Neural crest cell (in vitro differentiated cells): ENCODE results near the gene HEATR5A. TPM values are rescaled to one million over a fixed set of nuclear protein-coding genes. Genes with fewer than 3 reads are reported as not detected.
"Not testable (repeated sequence)": the region's sequence is repeated elsewhere in the genome, so short reads cannot be mapped to it uniquely, and the experiment has no call there.

Experiments
- DNase-seq: peaks from one replicate; pipeline ENCODE4 v3.0.0; 2021; ENCODE audit warnings: low read depth, mixed read lengths, low spot score
- H3K27ac Mint-ChIP-seq: one replicate; pipeline ENCODE4 v1.8.0; 2021; ENCODE audit warnings: mild to moderate bottlenecking, mixed read lengths; ENCODE audit not compliant: unreplicated experiment
- H3K27me3 Mint-ChIP-seq: 2 replicates; pipeline ENCODE4 v1.8.0; 2021; ENCODE audit warnings: low read depth, mild to moderate bottlenecking, mixed read lengths
- H3K36me3 Mint-ChIP-seq: 2 replicates; pipeline ENCODE4 v1.8.0; 2021; ENCODE audit warnings: low read depth, mild to moderate bottlenecking, mixed read lengths
- H3K4me1 Mint-ChIP-seq: 2 replicates; pipeline ENCODE4 v1.8.0; 2021; ENCODE audit warnings: mixed read lengths
- H3K4me3 Mint-ChIP-seq: one replicate; pipeline ENCODE4 v1.8.0; 2021; ENCODE audit warnings: mild to moderate bottlenecking, mixed read lengths
- H3K9me3 Mint-ChIP-seq: 2 replicates; pipeline ENCODE4 v1.8.0; 2021; ENCODE audit warnings: mixed read lengths
- total RNA-seq: library from RNA; stranded (reverse); gene quantifications from 2 replicates; pipeline ENCODE4 v1.2.1, GENCODE V29; 2021
- TF ChIP-seq, protein P1 (sequence below): fragments of 200-600 bp; sonication (generic); conservative IDR thresholded peaks from 2 replicates; pipeline ENCODE4 v1.5.0; 2021; ENCODE audit warnings: antibody characterized with exemption, mild to moderate bottlenecking

Gene HEATR5A
- total RNA-seq, 1 donor from 2014 or later, result 32.6 TPM

DNA sequence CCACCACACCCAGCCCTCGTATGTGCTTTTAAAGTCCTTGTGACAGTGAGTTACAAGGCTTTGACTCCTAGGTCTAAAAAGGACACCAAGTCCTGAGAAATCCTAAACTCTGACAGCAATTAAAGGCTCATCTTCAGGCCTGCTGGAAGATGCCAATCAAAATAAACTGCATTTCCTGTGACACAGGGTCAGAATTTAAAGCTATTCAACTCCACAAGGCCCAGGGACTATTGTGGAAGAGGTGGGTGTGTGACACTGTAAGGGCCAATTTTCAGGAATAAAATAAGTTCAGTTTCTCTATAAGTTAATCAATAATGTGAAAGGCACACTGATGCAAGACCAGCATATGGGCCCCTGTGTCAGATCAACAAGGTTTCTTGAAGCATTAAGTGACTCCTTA lies 143.3 kb downstream of the HEATR5A start:
- no peaks in the 10 kb centered on the region for H3K27me3 Mint-ChIP-seq
- TF ChIP-seq, protein P1, sequence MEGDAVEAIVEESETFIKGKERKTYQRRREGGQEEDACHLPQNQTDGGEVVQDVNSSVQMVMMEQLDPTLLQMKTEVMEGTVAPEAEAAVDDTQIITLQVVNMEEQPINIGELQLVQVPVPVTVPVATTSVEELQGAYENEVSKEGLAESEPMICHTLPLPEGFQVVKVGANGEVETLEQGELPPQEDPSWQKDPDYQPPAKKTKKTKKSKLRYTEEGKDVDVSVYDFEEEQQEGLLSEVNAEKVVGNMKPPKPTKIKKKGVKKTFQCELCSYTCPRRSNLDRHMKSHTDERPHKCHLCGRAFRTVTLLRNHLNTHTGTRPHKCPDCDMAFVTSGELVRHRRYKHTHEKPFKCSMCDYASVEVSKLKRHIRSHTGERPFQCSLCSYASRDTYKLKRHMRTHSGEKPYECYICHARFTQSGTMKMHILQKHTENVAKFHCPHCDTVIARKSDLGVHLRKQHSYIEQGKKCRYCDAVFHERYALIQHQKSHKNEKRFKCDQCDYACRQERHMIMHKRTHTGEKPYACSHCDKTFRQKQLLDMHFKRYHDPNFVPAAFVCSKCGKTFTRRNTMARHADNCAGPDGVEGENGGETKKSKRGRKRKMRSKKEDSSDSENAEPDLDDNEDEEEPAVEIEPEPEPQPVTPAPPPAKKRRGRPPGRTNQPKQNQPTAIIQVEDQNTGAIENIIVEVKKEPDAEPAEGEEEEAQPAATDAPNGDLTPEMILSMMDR, result no peak
- no peak for DNase-seq
- peaks cover 21% of the 10 kb centered on the region for H3K36me3 Mint-ChIP-seq
- no peaks in the 10 kb centered on the region for H3K4me1 Mint-ChIP-seq
- H3K9me3 Mint-ChIP-seq, result peaks cover 5% of the 10 kb centered on the region
- H3K4me3 Mint-ChIP-seq, result no peak overlapping the region
- H3K27ac Mint-ChIP-seq, result no peak overlapping the region

DNA sequence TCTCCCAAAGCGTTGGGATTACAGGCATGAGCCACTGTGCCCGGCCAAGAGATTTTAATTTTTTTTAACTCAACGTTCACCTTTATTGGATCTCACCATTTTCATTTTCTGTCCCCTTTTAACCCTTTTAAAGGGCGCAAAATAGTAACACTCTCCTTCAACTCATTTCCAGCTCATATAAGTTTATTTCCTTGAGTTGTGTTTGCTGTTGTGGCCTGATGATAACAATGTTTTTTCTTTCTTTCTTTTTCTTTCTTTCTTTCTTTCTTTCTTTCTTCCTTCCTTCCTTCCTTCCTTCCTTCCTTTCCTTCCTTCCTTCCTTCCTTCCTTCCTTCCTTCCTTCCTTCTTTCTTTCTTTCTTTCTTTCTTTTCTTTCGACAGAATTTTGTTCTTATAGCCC lies 143.9 kb downstream of the HEATR5A start:
- H3K4me1 Mint-ChIP-seq, DNase-seq, H3K27ac Mint-ChIP-seq, H3K27me3 Mint-ChIP-seq, H3K9me3 Mint-ChIP-seq, H3K4me3 Mint-ChIP-seq: not testable (repeated sequence)
- H3K36me3 Mint-ChIP-seq, result peaks cover 21% of the 10 kb centered on the region

DNA sequence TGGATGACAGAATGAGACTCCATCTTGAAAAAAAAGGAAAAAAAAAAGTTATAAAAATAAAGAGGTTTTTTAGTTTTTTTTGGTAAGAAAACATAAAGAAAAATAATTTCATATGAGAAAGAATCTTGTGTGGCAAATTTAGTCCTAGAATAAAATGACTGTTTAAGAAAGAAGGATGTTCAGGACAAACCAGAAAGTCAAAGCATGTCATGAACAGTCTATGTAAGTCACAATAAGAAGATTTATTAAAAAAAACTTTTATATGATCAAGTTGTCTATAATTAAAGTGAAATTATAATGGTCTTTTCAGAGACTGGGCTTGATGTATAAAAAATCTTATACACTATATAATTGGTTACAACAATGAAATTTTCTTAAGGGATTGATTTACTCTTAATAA lies 144.6 kb downstream of the HEATR5A start:
- no peaks in the 10 kb centered on the region for H3K4me1 Mint-ChIP-seq
- TF ChIP-seq, protein P1, result no peak
- H3K9me3 Mint-ChIP-seq, result peaks cover 8% of the 10 kb centered on the region
- no peak for DNase-seq
- no peak overlapping the region for H3K4me3 Mint-ChIP-seq
- no peak overlapping the region for H3K27ac Mint-ChIP-seq
- no peaks in the 10 kb centered on the region for H3K27me3 Mint-ChIP-seq
- H3K36me3 Mint-ChIP-seq, result peaks cover 18% of the 10 kb centered on the region

DNA sequence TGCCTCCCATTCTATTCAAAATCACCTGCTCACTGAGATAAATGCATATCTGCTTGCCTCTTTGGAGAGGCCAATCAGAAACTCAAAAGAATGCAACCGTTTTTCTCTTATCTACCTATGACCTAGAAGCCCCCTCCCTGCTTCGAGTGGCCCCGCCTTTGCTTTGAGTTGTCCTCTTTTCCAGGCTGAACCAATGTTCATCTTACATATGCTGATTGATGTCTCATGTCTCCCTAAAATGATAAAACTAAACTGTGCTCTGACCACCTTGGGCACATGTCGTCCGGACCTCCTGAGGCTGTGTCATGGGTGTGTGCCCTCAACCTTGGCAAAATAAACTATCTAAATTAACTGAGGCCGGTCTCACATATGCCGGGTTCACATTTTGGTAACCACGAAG lies 148.7 kb downstream of the HEATR5A start:
- DNase-seq, result no peak
- Mint-ChIP-seq H3K4me3 (no peak overlapping the region), H3K27ac (no peak overlapping the region), H3K4me1 (no peaks in the 10 kb centered on the region), H3K27me3 (no peaks in the 10 kb centered on the region), H3K36me3 (peaks cover 16% of the 10 kb centered on the region), H3K9me3 (peaks cover 15% of the 10 kb centered on the region)
- TF ChIP-seq, protein P1, result no peak

DNA sequence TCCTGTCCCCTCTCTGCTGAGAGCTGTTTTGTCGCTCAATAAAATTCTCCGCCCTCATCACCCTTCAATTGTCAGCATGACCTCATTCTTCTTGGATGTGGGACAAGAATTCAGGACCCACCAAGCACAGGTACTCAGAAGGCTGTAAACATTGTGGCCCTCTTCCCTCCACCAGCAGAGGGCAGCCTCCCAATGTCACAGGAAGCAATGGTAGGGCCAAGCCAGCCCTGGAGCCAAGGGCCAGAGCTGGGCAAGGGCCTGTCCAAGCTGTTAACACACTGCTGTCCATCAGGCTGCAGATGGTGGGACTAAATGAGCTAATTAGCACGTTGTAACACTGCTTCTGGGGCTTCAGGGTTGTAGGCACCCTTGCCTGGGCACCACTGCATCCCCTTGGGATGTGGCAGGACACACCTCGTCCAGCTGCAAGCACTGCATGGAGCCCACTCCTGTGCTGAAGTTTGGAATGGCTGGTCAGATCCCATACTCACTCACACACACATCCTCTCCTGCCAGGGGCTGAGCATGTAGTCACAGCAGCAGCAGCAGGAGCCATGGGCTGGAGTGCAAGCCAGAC lies 150.1 kb downstream of the HEATR5A start:
- H3K4me1 Mint-ChIP-seq, result no peaks in the 10 kb centered on the region
- TF ChIP-seq, protein P1, result no peak
- peaks cover 12% of the 10 kb centered on the region for H3K36me3 Mint-ChIP-seq
- H3K9me3 Mint-ChIP-seq, result peaks cover 15% of the 10 kb centered on the region
- H3K4me3 Mint-ChIP-seq, result no peak overlapping the region
- no peak overlapping the region for H3K27ac Mint-ChIP-seq
- no peak for DNase-seq
- no peaks in the 10 kb centered on the region for H3K27me3 Mint-ChIP-seq

DNA sequence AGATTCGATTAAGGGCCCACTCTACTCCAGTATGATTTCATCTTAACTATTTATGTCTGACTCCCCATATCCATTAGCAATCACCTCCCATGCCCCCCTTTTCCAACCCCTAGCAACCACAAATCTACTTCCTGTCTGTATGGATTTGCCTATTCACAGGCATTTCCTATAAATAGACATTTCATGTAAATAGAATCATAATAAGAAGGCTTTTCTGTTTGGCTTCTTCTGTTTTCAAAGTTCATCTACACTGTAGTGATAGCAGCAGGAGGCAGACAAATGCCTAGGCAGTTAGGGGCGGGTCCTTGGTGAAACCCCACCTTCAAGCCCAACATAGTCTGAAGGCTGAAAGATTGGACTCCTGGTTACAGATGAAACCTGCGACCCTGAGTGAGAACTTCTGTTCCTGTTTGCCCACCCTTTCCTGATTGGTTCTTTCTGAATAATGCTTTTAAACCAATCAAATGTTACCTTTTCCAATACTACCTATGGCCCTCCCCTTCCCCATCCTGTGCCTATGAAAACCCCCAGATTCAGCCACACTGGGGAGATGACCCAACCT lies 150.6 kb downstream of the HEATR5A start:
- no peak overlapping the region for H3K27ac Mint-ChIP-seq
- no peaks in the 10 kb centered on the region for H3K4me1 Mint-ChIP-seq
- no peaks in the 10 kb centered on the region for H3K27me3 Mint-ChIP-seq
- H3K4me3 Mint-ChIP-seq, result no peak overlapping the region
- TF ChIP-seq, protein P1, result no peak
- peaks cover 15% of the 10 kb centered on the region for H3K9me3 Mint-ChIP-seq
- peaks cover 12% of the 10 kb centered on the region for H3K36me3 Mint-ChIP-seq
- DNase-seq, result no peak
